ENCODE results near the gene APOL4.

GRCh38 chr22:36233796-36234195 lies 32.2 kb upstream of the APOL4 start:
- TF ChIP-seq, protein P1, sequence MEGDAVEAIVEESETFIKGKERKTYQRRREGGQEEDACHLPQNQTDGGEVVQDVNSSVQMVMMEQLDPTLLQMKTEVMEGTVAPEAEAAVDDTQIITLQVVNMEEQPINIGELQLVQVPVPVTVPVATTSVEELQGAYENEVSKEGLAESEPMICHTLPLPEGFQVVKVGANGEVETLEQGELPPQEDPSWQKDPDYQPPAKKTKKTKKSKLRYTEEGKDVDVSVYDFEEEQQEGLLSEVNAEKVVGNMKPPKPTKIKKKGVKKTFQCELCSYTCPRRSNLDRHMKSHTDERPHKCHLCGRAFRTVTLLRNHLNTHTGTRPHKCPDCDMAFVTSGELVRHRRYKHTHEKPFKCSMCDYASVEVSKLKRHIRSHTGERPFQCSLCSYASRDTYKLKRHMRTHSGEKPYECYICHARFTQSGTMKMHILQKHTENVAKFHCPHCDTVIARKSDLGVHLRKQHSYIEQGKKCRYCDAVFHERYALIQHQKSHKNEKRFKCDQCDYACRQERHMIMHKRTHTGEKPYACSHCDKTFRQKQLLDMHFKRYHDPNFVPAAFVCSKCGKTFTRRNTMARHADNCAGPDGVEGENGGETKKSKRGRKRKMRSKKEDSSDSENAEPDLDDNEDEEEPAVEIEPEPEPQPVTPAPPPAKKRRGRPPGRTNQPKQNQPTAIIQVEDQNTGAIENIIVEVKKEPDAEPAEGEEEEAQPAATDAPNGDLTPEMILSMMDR (IDR thresholded peaks at IDR 0.05) = no peak
- TF ChIP-seq POLR2A (IDR thresholded peaks at IDR 0.05) = no peak
